ENCODE results near the gene ARHGAP12. TPM values are rescaled to one million over a fixed set of nuclear protein-coding genes. Genes with fewer than 3 reads are reported as not detected.

ARHGAP12 gene
- polyA plus RNA-seq, 1 of the 3 experiments (the other 2 are of a cell fraction): 8.6 TPM

DNA sequence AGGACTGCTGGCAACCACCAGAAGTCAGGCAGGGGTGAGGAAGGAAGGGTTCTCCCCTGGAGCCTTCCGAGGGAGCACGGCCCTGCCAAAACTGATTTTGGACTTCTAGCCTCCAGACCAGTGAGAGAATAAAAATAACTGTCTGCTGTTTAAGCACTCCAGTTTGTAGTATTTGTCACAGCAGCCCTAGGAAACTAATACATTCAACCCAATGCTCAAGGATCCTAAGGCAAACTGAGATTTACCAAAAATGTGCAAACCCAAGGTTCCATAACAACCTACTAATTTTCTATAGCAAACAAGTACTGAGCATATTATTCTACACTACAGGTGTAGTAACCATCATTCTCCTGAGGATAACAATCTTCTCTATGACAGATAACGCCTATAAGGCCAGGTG is 18.6 kb downstream of the ARHGAP12 start:
- H3K79me2 ChIP-seq (ENCODE audit: insufficient read depth): peaks cover 100% of the 10 kb centered on the region

DNA sequence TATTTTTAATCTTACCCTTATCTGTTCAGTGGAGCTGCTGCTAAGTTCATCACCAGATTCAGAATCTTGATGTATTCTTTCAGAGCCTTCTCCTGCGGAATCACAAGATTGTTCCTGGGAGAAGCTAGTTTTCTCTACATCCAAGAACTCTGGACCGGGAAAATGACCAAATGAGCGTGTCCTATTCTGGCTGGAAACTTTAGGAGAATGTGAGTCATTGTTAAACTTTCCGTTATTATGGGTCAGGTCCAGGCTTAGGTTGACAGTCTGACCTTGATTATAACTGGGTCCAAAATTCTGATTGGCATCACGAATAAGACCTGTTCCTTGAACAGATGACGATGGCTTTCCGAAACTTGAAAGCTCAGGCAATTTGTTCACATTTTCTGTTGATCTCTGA is 20.5 kb downstream of the ARHGAP12 start:
- no peak overlapping the region for H3K4me3 ChIP-seq (ENCODE audit: low read depth in 2 of 2, low read length in 1 of 2)
- POLR2A ChIA-PET: no interaction called here
- DNase-seq: no peak
- H3K4me2 ChIP-seq: no peak overlapping the region
- peaks cover 89% of the 10 kb centered on the region for H4K20me1 ChIP-seq (ENCODE audit: insufficient read depth)
- 85% methylated on average over 7 of the region's 7 CpGs for WGBS (ENCODE audit: low lambda C conversion rate)
- H3K36me3 ChIP-seq (replicated peaks in 1 of 2; ENCODE audit: control insufficient read depth in 1 of 2, insufficient read depth in 2 of 2, low read length in 1 of 2): peaks cover 17 to 25% of the 10 kb centered on the region in 2 experiments
- H3K79me2 ChIP-seq (ENCODE audit: insufficient read depth): peaks cover 100% of the 10 kb centered on the region
- H3F3A ChIP-seq (replicated peaks; ENCODE audit: insufficient read depth): no peaks in the 10 kb centered on the region
- no peak overlapping the region for H3K9ac ChIP-seq
- TF ChIP-seq, protein P1, sequence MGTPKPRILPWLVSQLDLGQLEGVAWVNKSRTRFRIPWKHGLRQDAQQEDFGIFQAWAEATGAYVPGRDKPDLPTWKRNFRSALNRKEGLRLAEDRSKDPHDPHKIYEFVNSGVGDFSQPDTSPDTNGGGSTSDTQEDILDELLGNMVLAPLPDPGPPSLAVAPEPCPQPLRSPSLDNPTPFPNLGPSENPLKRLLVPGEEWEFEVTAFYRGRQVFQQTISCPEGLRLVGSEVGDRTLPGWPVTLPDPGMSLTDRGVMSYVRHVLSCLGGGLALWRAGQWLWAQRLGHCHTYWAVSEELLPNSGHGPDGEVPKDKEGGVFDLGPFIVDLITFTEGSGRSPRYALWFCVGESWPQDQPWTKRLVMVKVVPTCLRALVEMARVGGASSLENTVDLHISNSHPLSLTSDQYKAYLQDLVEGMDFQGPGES (IDR thresholded peaks at IDR 0.05; ENCODE audit: low read depth, low read length): no peak
- TF ChIP-seq FOSL2 (IDR thresholded peaks at IDR 0.05; ENCODE audit: borderline replicate concordance, low read depth): 0 out of 2 replicates have a peak, but pooled peaks have one; percentile 4
- CTCF ChIA-PET: no interaction called here
- peaks cover 2 to 17% of the 10 kb centered on the region in 2 experiments; a peak in 2 of 4 replicates for H3K4me1 ChIP-seq (ENCODE audit: control insufficient read depth in 1 of 2, insufficient read depth in 2 of 2, low read depth in 1 of 2, low read length in 1 of 2)
- no peak overlapping the region for H2AFZ ChIP-seq (ENCODE audit: low read depth)
- no peaks in the 10 kb centered on the region for H3K9me3 ChIP-seq
- no peaks in the 10 kb centered on the region for H3K27me3 ChIP-seq (ENCODE audit: insufficient read depth)
- H3K27ac ChIP-seq (ENCODE audit: low read depth in 2 of 2, low read length in 1 of 2): no peak overlapping the region
- no peaks in the 10 kb centered on the region for H3K9me2 ChIP-seq

More for the DNA sequence above, 18.6 kb downstream of the ARHGAP12 start:
- WGBS (ENCODE audit: low lambda C conversion rate): 95% methylated on average over 3 of the region's 3 CpGs
- TF ChIP-seq, protein P2, sequence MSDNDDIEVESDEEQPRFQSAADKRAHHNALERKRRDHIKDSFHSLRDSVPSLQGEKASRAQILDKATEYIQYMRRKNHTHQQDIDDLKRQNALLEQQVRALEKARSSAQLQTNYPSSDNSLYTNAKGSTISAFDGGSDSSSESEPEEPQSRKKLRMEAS (IDR thresholded peaks at IDR 0.05; ENCODE audit: low read depth): no peak
- TF ChIP-seq TAF1 (IDR thresholded peaks at IDR 0.05; ENCODE audit: borderline replicate concordance, low read depth, low read length) (no peak), FOSL2 (IDR thresholded peaks at IDR 0.05; ENCODE audit: borderline replicate concordance, low read depth) (no peak), SMC3 (IDR thresholded peaks at IDR 0.05; ENCODE audit: low read depth, low read length) (no peak)
- TF ChIP-seq, protein P3, sequence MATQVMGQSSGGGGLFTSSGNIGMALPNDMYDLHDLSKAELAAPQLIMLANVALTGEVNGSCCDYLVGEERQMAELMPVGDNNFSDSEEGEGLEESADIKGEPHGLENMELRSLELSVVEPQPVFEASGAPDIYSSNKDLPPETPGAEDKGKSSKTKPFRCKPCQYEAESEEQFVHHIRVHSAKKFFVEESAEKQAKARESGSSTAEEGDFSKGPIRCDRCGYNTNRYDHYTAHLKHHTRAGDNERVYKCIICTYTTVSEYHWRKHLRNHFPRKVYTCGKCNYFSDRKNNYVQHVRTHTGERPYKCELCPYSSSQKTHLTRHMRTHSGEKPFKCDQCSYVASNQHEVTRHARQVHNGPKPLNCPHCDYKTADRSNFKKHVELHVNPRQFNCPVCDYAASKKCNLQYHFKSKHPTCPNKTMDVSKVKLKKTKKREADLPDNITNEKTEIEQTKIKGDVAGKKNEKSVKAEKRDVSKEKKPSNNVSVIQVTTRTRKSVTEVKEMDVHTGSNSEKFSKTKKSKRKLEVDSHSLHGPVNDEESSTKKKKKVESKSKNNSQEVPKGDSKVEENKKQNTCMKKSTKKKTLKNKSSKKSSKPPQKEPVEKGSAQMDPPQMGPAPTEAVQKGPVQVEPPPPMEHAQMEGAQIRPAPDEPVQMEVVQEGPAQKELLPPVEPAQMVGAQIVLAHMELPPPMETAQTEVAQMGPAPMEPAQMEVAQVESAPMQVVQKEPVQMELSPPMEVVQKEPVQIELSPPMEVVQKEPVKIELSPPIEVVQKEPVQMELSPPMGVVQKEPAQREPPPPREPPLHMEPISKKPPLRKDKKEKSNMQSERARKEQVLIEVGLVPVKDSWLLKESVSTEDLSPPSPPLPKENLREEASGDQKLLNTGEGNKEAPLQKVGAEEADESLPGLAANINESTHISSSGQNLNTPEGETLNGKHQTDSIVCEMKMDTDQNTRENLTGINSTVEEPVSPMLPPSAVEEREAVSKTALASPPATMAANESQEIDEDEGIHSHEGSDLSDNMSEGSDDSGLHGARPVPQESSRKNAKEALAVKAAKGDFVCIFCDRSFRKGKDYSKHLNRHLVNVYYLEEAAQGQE (IDR thresholded peaks at IDR 0.05; ENCODE audit: low read depth, low read length): no peak
- TF ChIP-seq, protein P4, sequence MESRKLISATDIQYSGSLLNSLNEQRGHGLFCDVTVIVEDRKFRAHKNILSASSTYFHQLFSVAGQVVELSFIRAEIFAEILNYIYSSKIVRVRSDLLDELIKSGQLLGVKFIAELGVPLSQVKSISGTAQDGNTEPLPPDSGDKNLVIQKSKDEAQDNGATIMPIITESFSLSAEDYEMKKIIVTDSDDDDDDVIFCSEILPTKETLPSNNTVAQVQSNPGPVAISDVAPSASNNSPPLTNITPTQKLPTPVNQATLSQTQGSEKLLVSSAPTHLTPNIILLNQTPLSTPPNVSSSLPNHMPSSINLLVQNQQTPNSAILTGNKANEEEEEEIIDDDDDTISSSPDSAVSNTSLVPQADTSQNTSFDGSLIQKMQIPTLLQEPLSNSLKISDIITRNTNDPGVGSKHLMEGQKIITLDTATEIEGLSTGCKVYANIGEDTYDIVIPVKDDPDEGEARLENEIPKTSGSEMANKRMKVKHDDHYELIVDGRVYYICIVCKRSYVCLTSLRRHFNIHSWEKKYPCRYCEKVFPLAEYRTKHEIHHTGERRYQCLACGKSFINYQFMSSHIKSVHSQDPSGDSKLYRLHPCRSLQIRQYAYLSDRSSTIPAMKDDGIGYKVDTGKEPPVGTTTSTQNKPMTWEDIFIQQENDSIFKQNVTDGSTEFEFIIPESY (IDR thresholded peaks at IDR 0.05; ENCODE audit: borderline replicate concordance, low read depth): no peak
- H3K9ac ChIP-seq: no peak overlapping the region
- H3F3A ChIP-seq (replicated peaks; ENCODE audit: insufficient read depth): peaks cover 3% of the 10 kb centered on the region
- no peak overlapping the region for H3K4me2 ChIP-seq
- DNase-seq: no peak
- H3K36me3 ChIP-seq (replicated peaks in 1 of 2; ENCODE audit: control insufficient read depth in 1 of 2, insufficient read depth in 2 of 2, low read length in 1 of 2): peaks cover 17 to 19% of the 10 kb centered on the region in 2 experiments
- H2AFZ ChIP-seq (ENCODE audit: low read depth): no peak overlapping the region
- H3K27ac ChIP-seq (ENCODE audit: low read depth in 2 of 2, low read length in 1 of 2): no peak overlapping the region
- H3K9me3 ChIP-seq: no peaks in the 10 kb centered on the region
- CTCF ChIA-PET: no interaction called here
- H3K27me3 ChIP-seq (ENCODE audit: insufficient read depth): no peaks in the 10 kb centered on the region
- peaks cover 2 to 34% of the 10 kb centered on the region in 2 experiments; a peak in 2 of 4 replicates for H3K4me1 ChIP-seq (ENCODE audit: control insufficient read depth in 1 of 2, insufficient read depth in 2 of 2, low read depth in 1 of 2, low read length in 1 of 2)
- peaks cover 90% of the 10 kb centered on the region for H4K20me1 ChIP-seq (ENCODE audit: insufficient read depth)
- no peak overlapping the region for H3K4me3 ChIP-seq (ENCODE audit: low read depth in 2 of 2, low read length in 1 of 2)
- POLR2A ChIA-PET: no interaction called here
- no peaks in the 10 kb centered on the region for H3K9me2 ChIP-seq
